Stomach (tissue), 9 donors: ENCODE data around the gene PLAGL2. TPM values are rescaled to one million over a fixed set of nuclear protein-coding genes. Genes with fewer than 3 reads are reported as not detected.
A peak's percentile ranks its signal among the peaks of the same experiment; 100 is the strongest.
"Not testable (repeated sequence)": the region's sequence is repeated elsewhere in the genome, so short reads cannot be mapped to it uniquely, and the experiment has no call there.

Experiments used
- DNase-seq, 2 donors: peaks; one replicate each; pipeline versions ENCODE4 v3.0.0 to v3.0.0-alpha.2; 2013 to 2019
- H3K27ac ChIP-seq, 5 donors: fragments of 200-600 bp in 4 of 5; sonication (generic) in 4 of 5; one replicate each; pipeline ENCODE4 v1.5.1; 2013 to 2019; ENCODE audit warnings: mild to moderate bottlenecking in 1 of 5, moderate library complexity in 1 of 5
- H3K27me3 ChIP-seq, 3 donors: fragments of 200-600 bp; sonication (generic); one replicate each; pipeline ENCODE4 v1.5.1; 2017 to 2019; ENCODE audit warnings: mixed run types in 1 of 3
- H3K36me3 ChIP-seq, 4 donors: fragments of 200-600 bp; sonication (generic); 1 replicate in 3 of 4; 2 replicates in 1 of 4; pipeline ENCODE4 v1.5.1; 2016 to 2019
- H3K4me1 ChIP-seq, 4 donors: fragments of 200-600 bp; sonication (generic); one replicate each; pipeline ENCODE4 v1.5.1; 2016 to 2019
- H3K4me3 ChIP-seq, 4 donors: fragments of 200-600 bp; sonication (generic) in 3 of 4; one replicate each; pipeline ENCODE4 v1.5.1; 2016 to 2019; ENCODE audit warnings: mild to moderate bottlenecking in 1 of 4
- H3K9me3 ChIP-seq, 4 donors: fragments of 200-600 bp; sonication (generic); one replicate each; pipeline ENCODE4 v1.5.1; 2016 to 2019
- CTCF ChIP-seq, 7 experiments: fragments of 450-650 bp in 4 of 7; fragments of 200-600 bp in 3 of 7; sonication (generic) in 3 of 7; IDR thresholded peaks; one replicate each; pipeline ENCODE4 v1.5.1; 2016 to 2019; ENCODE audit warnings: antibody characterized with exemption in 7 of 7, control low read depth in 2 of 7, mild to moderate bottlenecking in 1 of 7
- EP300 ChIP-seq: sonication (generic); formaldehyde crosslinking; IDR thresholded peaks from one replicate; pipeline ENCODE4 v1.6.1; 2017; ENCODE audit warnings: antibody characterized with exemption
- POLR2A ChIP-seq, 4 donors: fragments of 450-650 bp; IDR thresholded peaks; one replicate each; pipeline ENCODE4 v1.6.1; 2016; ENCODE audit warnings: antibody characterized with exemption in 4 of 4, control low read depth in 2 of 4, mild to moderate bottlenecking in 1 of 4, moderate library complexity in 1 of 4
- POLR2AphosphoS5 ChIP-seq, 3 donors: sonication (generic); formaldehyde crosslinking; IDR thresholded peaks; one replicate each; pipeline ENCODE4 v1.6.1; 2016; ENCODE audit warnings: antibody characterized with exemption in 3 of 3
- WGBS, 5 donors: extraction: QIAGEN DNeasy Blood & Tissue Kit in 3 of 5; methylation state at CpG; one replicate each; pipeline versions ENCODE4 v1.1.5 to v1.1.7; 2013 to 2018; 5-methylcytosine and 5-hydroxymethylcytosine counted together
- intact Hi-C: fragments of 100-400 bp; cut with DNase I; formaldehyde crosslinking; loops from one replicate; pipeline ENCODE4 v1.15.1; 2023; ENCODE audit warnings: low total_unique reads
- polyA plus RNA-seq, 3 donors: library from polyadenylated mRNA; stranded (reverse); fragments of 200-250 nt; gene quantifications; one replicate each; pipeline ENCODE4 v1.2.3, GENCODE V29; 2013
- total RNA-seq, 5 donors: library from RNA; depleted of rRNA; stranded (reverse); fragments of >200 nt; gene quantifications; one replicate each; pipeline versions ENCODE4 v1.1.0 to v1.2.3, GENCODE V29; 2014 to 2016
- donor health status: healthy with polysubstance abuse.
- donor health status: Bipolar disorder and iron deficiency.
- donor health status: healthy.

The PLAGL2 gene
- total and polyA plus RNA-seq, 8 donors: 1.8 to 20.0 (median 4.4) TPM

- Histone ChIP-seq H3K4me3 (no peak overlapping the region), H3K4me1 (peaks cover 60 to 84% (median 69%) of the 10 kb centered on the region in 4 donors), H3K27me3 (no peaks in the 10 kb centered on the region), H3K9me3 (no peaks in the 10 kb centered on the region), H3K36me3 (peaks cover 44 to 57% (median 56%) of the 10 kb centered on the region in 4 donors), H3K27ac (peak overlapping the region in 4 of 5 donors; percentile 28 to 97 (median 92))
- no peak for DNase-seq
- intact Hi-C loops: no loop called here
- WGBS, 5 donors: 77 to 86% (median 83%) methylated on average over 4 of the region's 4 CpGs
- TF ChIP-seq EP300 (no peak), POLR2A (IDR thresholded peaks at IDR 0.05) (no peak), CTCF (IDR thresholded peaks at IDR 0.05) (no peak), POLR2AphosphoS5 (IDR thresholded peaks at IDR 0.05) (no peak)
Observed at GRCh38 chr20:32201296-32201976, 6.1 kb downstream of the PLAGL2 start.

- TF ChIP-seq EP300 (no peak), CTCF (IDR thresholded peaks at IDR 0.05) (no peak), POLR2A (IDR thresholded peaks at IDR 0.05) (no peak), POLR2AphosphoS5 (IDR thresholded peaks at IDR 0.05) (no peak)
- H3K36me3 ChIP-seq: peaks cover 50 to 78% (median 75%) of the 10 kb centered on the region in 4 donors
Observed at GRCh38 chr20:32199006-32199405, 8.5 kb downstream of the PLAGL2 start.

GRCh38 chr20:32197136-32197535 lies 10.4 kb downstream of the PLAGL2 start:
- DNase-seq, H3K27ac ChIP-seq, H3K4me3 ChIP-seq, H3K27me3 ChIP-seq, intact Hi-C loops, H3K9me3 ChIP-seq: not testable (repeated sequence)
- WGBS, 5 donors: 79 to 90% (median 85%) methylated on average over 13 to 20 of the region's 20 CpGs
- H3K4me1 ChIP-seq: peaks cover 33 to 81% (median 55%) of the 10 kb centered on the region in 4 donors
- peaks cover 50 to 78% (median 75%) of the 10 kb centered on the region in 4 donors for H3K36me3 ChIP-seq

More at GRCh38 chr20:32199006-32199405, 8.5 kb downstream of the PLAGL2 start:
- intact Hi-C loops: no loop called here
- peak overlapping the region in 4 of 5 donors; percentile 4 to 10 (median 7) for H3K27ac ChIP-seq
- H3K9me3 ChIP-seq: no peaks in the 10 kb centered on the region
- 66 to 82% (median 71%) methylated on average over 4 of the region's 4 CpGs for WGBS, 5 donors
- peaks cover 41 to 81% (median 61%) of the 10 kb centered on the region in 4 donors for H3K4me1 ChIP-seq
- no peak for DNase-seq
- H3K27me3 ChIP-seq: no peaks in the 10 kb centered on the region
- H3K4me3 ChIP-seq: no peak overlapping the region

GRCh38 chr20:32196613-32197012 lies 10.9 kb downstream of the PLAGL2 start:
- H3K4me1 ChIP-seq: peaks cover 28 to 76% (median 53%) of the 10 kb centered on the region in 4 donors
- H3K27me3 ChIP-seq, H3K4me3 ChIP-seq, H3K9me3 ChIP-seq, intact Hi-C loops, DNase-seq: not testable (repeated sequence)
- H3K27ac ChIP-seq: peak overlapping the region; percentile 25 to 84 (median 52)
- peaks cover 47 to 73% (median 71%) of the 10 kb centered on the region in 4 donors for H3K36me3 ChIP-seq
- 84 to 95% (median 89%) methylated on average over 10 to 11 of the region's 11 CpGs for WGBS, 5 donors

GRCh38 chr20:32195581-32195980 lies 12.0 kb downstream of the PLAGL2 start:
- Histone ChIP-seq H3K36me3 (peaks cover 38 to 63% (median 60%) of the 10 kb centered on the region in 4 donors), H3K4me1 (peaks cover 24 to 78% (median 53%) of the 10 kb centered on the region in 4 donors), H3K4me3 (no peak overlapping the region), H3K27me3 (no peaks in the 10 kb centered on the region), H3K9me3 (no peaks in the 10 kb centered on the region), H3K27ac (peak overlapping the region; percentile 25 to 84 (median 52))
- peak; percentile 58 to 63 for DNase-seq
- intact Hi-C loops: no loop called here
- WGBS, 5 donors: 25 to 53% (median 39%) methylated on average over 7 of the region's 7 CpGs
- TF ChIP-seq POLR2AphosphoS5 (IDR thresholded peaks at IDR 0.05): peak in 2 of 3 donors; percentile 56 to 58
- no peak for TF ChIP-seq EP300
- TF ChIP-seq POLR2A (IDR thresholded peaks at IDR 0.05): no peak
- no peak for TF ChIP-seq CTCF (IDR thresholded peaks at IDR 0.05)
